Dermis blood vessel endothelial cell (primary cell): ENCODE data around the gene AFTPH. TPM values are rescaled to one million over a fixed set of nuclear protein-coding genes. Genes with fewer than 3 reads are reported as not detected.

Experiments used
- DNase-seq: peaks from one replicate; pipeline ENCODE4 v3.0.0; 2010
- total RNA-seq: library from RNA; depleted of rRNA; stranded (reverse); fragments of >200 nt; gene quantifications from 2 replicates; pipeline ENCODE4 v1.2.3, GENCODE V29; 2014

The AFTPH gene
- total RNA-seq, 1 donor from 2014 or later = 48.0 TPM

- no peak for DNase-seq
Measured at GRCh38 chr2:64541547-64541946, 17.4 kb downstream of the AFTPH start.

- no peak for DNase-seq
Measured at GRCh38 chr2:64542071-64543007, 18.2 kb downstream of the AFTPH start.

GRCh38 chr2:64543008-64543697 lies 19.0 kb downstream of the AFTPH start:
- DNase-seq = no peak

- DNase-seq = no peak
Measured at GRCh38 chr2:64548761-64549160, 24.6 kb downstream of the AFTPH start.

GRCh38 chr2:64550042-64550441 lies 25.9 kb downstream of the AFTPH start:
- DNase-seq = no peak

- no peak for DNase-seq
Measured at GRCh38 chr2:64551851-64552250, 27.7 kb downstream of the AFTPH start.

- no peak for DNase-seq
Measured at GRCh38 chr2:64554117-64554516, 30.0 kb downstream of the AFTPH start.

GRCh38 chr2:64558445-64559081 lies 34.4 kb downstream of the AFTPH start:
- no peak for DNase-seq

GRCh38 chr2:64562148-64562784 lies 38.1 kb downstream of the AFTPH start:
- peak; percentile 52 for DNase-seq

- DNase-seq = no peak
Measured at GRCh38 chr2:64563436-64563938, 39.4 kb downstream of the AFTPH start.

GRCh38 chr2:64565949-64566710 lies 42.0 kb downstream of the AFTPH start:
- no peak for DNase-seq

GRCh38 chr2:64567473-64567872 lies 43.3 kb downstream of the AFTPH start:
- no peak for DNase-seq

- no peak for DNase-seq
Measured at GRCh38 chr2:64568836-64569235, 44.7 kb downstream of the AFTPH start.

GRCh38 chr2:64574871-64575270 lies 50.7 kb downstream of the AFTPH start:
- DNase-seq = no peak

- DNase-seq = no peak
Measured at GRCh38 chr2:64581018-64581417, 56.9 kb downstream of the AFTPH start.

GRCh38 chr2:64581777-64582539 lies 57.8 kb downstream of the AFTPH start:
- no peak for DNase-seq

- no peak for DNase-seq
Measured at GRCh38 chr2:64582774-64583340, 58.7 kb downstream of the AFTPH start.

- no peak for DNase-seq
Measured at GRCh38 chr2:64586054-64586453, 61.9 kb downstream of the AFTPH start.

- DNase-seq = peak; percentile 76
Measured at GRCh38 chr2:64586883-64587481, 62.9 kb downstream of the AFTPH start.

GRCh38 chr2:64587561-64587960 lies 63.4 kb downstream of the AFTPH start:
- DNase-seq = no peak
